Measurements from ENCODE around the gene POR.

POR gene

DNA sequence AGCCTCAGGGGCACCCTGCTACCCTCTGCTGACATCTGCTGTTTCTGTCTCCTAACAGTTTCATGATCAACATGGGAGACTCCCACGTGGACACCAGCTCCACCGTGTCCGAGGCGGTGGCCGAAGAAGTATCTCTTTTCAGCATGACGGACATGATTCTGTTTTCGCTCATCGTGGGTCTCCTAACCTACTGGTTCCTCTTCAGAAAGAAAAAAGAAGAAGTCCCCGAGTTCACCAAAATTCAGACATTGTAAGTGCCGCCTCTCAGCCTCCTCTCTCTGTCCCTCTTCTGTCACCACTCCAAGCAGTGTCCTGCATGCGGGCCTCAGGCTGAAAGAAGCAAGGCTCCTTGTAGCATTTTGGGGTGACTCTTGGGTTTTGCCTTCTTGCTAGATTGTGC, 39.0 kb downstream of the POR start:
- DNase-seq (ENCODE audit: low read depth), result no peak

GRCh38 chr7:75955331-75955955, 40.5 kb downstream of the POR start:
- DNase-seq (ENCODE audit: low read depth), result no peak

- no peak for DNase-seq (ENCODE audit: low read depth)
These were observed 42.2 kb downstream of the POR start for GRCh38 chr7:75957021-75957736.

- no peak for DNase-seq (ENCODE audit: low read depth)
These were observed 44.0 kb downstream of the POR start for GRCh38 chr7:75958802-75959543.

GRCh38 chr7:75960372-75960771, 45.4 kb downstream of the POR start:
- DNase-seq (ENCODE audit: low read depth), result no peak

- no peak for DNase-seq (ENCODE audit: low read depth)
These were observed 46.3 kb downstream of the POR start for GRCh38 chr7:75961218-75961617.

DNA sequence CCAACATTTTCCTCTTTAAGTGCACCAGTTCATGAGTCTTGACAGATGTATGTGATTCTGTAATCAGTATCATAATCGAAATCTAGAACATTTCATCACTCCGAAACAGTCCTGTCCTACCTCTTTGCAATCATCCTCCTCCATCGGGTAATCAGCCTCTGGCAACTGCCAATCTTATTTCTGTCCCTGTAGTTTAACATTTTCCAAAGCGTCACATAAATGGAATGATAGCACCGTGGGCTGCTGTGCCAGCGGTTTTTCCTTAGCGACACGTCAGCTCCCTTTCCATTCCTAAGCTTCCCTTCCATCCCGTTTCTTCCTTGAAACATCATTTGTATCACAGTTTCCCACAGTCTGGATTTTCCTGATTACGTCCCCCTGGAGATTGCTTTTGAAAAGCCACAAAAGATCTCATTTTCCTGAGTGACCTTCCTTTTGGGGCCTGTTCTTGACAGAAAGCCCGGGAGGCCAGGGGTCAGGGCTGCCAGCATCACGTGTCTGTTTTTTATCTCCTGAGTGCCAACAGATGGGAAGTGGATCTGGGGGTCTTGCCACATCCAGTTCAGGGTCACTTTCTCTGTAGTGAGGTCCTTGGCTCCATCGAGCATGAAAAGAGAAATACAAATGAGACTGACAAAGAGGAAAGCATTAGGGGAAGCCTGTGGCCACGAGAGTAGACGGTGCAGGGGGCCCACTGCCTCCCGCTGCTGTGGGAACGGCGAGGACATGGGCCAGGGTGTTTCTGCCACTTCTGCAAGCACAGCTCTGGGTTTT, 47.8 kb downstream of the POR start:
- DNase-seq (ENCODE audit: low read depth), result no peak

DNA sequence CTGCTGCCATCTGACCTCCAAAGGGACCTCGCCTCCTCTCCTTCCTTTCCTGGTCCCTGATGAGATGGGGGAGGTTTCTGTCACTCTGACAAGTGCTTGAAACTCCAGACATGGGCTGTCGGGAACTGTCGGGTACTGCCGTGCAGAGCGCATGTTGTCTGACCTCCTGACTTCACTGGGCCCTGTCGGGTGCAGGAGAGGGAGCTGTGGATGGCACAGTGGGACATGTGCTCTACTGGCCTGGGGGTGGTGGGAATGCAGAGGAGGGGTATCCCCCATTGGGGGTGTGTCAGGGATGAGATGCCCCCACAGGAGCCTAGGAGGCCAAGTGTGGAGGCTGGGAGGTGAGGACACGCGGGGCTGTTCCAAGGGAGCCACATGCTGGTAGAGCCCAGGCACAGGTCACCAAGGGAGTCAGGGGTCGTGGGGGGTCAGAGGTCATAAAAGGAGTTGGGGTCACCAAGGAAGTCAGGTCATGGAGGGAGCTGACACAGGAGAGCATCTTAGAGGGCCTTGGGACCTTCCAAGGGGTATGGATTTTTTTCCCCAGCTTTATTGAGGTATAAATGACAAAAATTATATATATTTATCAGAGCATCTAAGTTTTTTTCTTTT, 48.5 kb downstream of the POR start:
- DNase-seq (ENCODE audit: low read depth), result no peak

- no peak for DNase-seq (ENCODE audit: low read depth)
These were observed 50.7 kb downstream of the POR start for GRCh38 chr7:75965617-75966016.

DNA sequence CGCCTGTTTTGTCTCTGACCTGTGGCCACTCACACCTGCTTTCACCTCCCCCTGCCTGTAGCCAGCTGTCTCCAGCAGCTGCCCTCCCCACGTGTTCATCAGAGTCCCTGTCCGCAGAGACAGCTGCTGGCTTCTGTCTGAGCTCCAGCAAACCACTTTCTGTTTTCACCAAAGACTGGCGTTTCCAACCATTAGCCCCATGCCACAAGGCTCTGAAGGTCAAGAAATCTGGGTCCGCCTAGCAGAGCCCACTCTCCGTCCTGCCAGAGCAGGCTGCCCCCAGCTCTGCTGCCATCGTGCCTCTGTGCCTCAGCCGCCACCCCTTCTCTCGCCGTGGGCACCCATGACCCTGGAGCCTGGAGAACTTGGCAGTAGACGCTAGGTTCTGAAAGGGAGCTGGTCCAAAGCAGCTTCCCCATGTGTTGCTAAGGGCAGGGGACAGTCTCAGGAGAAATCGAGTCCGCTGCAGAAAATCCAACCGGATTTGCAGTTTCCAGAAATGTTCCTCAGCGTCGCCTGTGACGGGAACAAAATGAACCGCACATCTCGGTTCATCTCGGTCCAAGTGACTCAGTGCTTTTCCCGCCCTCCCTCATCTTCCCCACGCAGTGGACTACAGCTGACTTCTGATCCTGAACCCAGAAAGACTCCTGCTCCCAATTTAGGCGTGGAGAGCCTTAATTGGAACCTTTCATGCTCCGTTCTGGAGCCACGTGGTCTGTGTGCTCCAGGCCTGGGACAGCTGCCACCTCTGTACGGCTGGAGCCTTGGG, 51.4 kb downstream of the POR start:
- DNase-seq (ENCODE audit: low read depth), result no peak

- no peak for DNase-seq (ENCODE audit: low read depth)
These were observed 52.1 kb downstream of the POR start for GRCh38 chr7:75967055-75967454.

DNA sequence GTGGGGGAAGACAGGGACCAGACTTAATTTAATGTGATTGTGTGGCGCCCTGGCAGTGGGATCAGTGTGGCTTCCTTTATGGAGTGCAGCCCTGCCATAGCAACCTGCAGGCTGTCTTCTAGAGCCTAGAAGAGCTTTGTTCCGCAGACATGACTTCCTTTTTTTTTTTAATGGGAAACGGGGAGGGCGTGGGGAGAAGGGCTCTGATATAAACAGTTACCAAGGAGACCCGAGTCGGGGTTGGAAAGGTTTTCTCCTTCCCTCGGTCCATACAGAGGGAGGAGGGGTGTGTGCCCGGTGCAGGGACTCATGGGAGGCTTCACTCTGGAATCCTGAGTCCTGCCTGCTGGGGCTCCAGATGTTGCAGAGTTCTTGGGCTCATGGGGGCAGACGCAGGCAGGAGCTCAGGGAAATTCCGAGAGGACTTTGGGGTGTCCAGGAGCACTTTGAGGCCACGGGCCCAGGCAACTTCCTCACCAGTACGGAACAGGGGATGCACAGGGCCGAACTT, 52.6 kb downstream of the POR start:
- no peak for DNase-seq (ENCODE audit: low read depth)

- DNase-seq (ENCODE audit: low read depth), result no peak
These were observed 53.1 kb downstream of the POR start for GRCh38 chr7:75968012-75968411.

- no peak for DNase-seq (ENCODE audit: low read depth)
These were observed 53.6 kb downstream of the POR start for GRCh38 chr7:75968561-75969001.

GRCh38 chr7:75969182-75969581, 54.2 kb downstream of the POR start:
- no peak for DNase-seq (ENCODE audit: low read depth)

- DNase-seq (ENCODE audit: low read depth), result no peak
These were observed 54.9 kb downstream of the POR start for GRCh38 chr7:75969704-75970498.

- no peak for DNase-seq (ENCODE audit: low read depth)
These were observed 56.5 kb downstream of the POR start for GRCh38 chr7:75971309-75971960.

- DNase-seq (ENCODE audit: low read depth), result no peak
These were observed 57.2 kb downstream of the POR start for GRCh38 chr7:75971961-75972763.

DNA sequence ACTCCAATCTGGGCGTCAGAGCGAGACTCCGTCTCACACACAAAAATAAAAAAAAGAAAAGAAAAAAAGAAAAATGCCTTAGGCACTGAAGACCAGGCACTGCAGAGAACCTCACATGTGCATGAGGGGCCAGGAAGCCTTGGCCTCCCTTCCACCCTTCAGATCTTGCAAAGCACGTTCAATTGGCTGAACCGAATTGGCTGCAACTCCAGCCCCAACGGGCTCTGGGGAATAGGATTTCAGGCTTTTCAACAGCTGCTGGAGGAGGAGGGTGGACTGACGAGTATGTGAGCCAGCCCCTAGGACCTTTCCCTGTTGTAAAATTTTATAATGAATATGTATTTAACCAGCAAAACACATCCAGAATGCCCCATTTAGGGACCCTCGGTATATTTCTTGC, 62.8 kb downstream of the POR start:
- no peak for DNase-seq (ENCODE audit: low read depth)
